SK-N-SH (cell line): Measurements from ENCODE around the gene ALPK3. TPM values are rescaled to one million over a fixed set of nuclear protein-coding genes. Genes with fewer than 3 reads are reported as not detected.

Source experiments
- CTCF ChIA-PET: fragments of 300-600, 350-600 bp; formaldehyde crosslinking; extraction: SDS; loops from one replicate; lab custom pipeline; 2021; lab: Yijun Ruan, JAX
- POLR2A ChIA-PET: fragments of 350-600 bp; sonication (Branson Sonifier 250); formaldehyde crosslinking; extraction: SDS; loops from one replicate; lab custom pipeline; 2020; ENCODE audit warnings: antibody characterized with exemption, inconsistent platforms; lab: Yijun Ruan, JAX
- DNase-seq: peaks from one replicate; pipeline ENCODE4 v3.0.0; 2012
- H2AFZ ChIP-seq: fragments of 200-600 bp; sonication (generic); 2 replicates; pipeline ENCODE4 v1.8.1; 2016; ENCODE audit warnings: antibody characterized with exemption, mild to moderate bottlenecking, low read depth
- H3F3A ChIP-seq: fragments of 200-600 bp; sonication (generic); replicated peaks from 2 replicates; pipeline ENCODE3; 2016; ENCODE audit warnings: antibody characterized with exemption, mild to moderate bottlenecking; ENCODE audit not compliant: insufficient read depth
- H3K27ac ChIP-seq, 2 experiments: fragments of 200-500 bp in 1 of 2; fragments of 200-600 bp in 1 of 2; sonication (Bioruptor generic) in 1 of 2; sonication (generic), shearing (Covaris generic) in 1 of 2; 2 replicates each; pipeline versions ENCODE4 v1.5.1 to v1.6.1; 2014 to 2016; ENCODE audit warnings: low read depth in 2 of 2, inconsistent platforms in 1 of 2, low read length in 1 of 2, mild to moderate bottlenecking in 1 of 2, mixed read lengths in 1 of 2
- H3K27me3 ChIP-seq: fragments of 200-600 bp; sonication (generic), shearing (Covaris generic); 2 replicates; pipeline ENCODE4 v1.6.1; 2016; ENCODE audit warnings: mixed run types; ENCODE audit not compliant: insufficient read depth
- H3K36me3 ChIP-seq, 2 experiments: fragments of 200-500 bp in 1 of 2; fragments of 200-600 bp in 1 of 2; sonication (Bioruptor generic) in 1 of 2; sonication (generic) in 1 of 2; replicated peaks in 1 of 2; 2 replicates each; pipeline versions ENCODE3 to v1.5.1; 2014 to 2016; ENCODE audit warnings: low read length in 1 of 2, mild to moderate bottlenecking in 1 of 2; ENCODE audit not compliant: insufficient read depth in 2 of 2, control insufficient read depth in 1 of 2
- H3K4me1 ChIP-seq, 2 experiments: fragments of 200-500 bp in 1 of 2; fragments of 200-600 bp in 1 of 2; sonication (Bioruptor generic) in 1 of 2; sonication (generic), shearing (Covaris generic) in 1 of 2; 2 replicates each; pipeline versions ENCODE4 v1.5.1 to v1.6.1; 2014 to 2016; ENCODE audit warnings: low read depth in 1 of 2, low read length in 1 of 2, mixed run types in 1 of 2; ENCODE audit not compliant: insufficient read depth in 2 of 2, control insufficient read depth in 1 of 2
- H3K4me2 ChIP-seq: fragments of 200-600 bp; sonication (generic), shearing (Covaris generic); 2 replicates; pipeline ENCODE4 v1.6.1; 2017; ENCODE audit warnings: mixed run types
- H3K4me3 ChIP-seq, 2 experiments: fragments of 200-500 bp in 1 of 2; fragments of 200-600 bp in 1 of 2; sonication (Bioruptor generic) in 1 of 2; sonication (generic), shearing (Covaris generic) in 1 of 2; 2 replicates each; pipeline versions ENCODE4 v1.5.1 to v1.8.1; 2014 to 2016; ENCODE audit warnings: low read depth in 2 of 2, inconsistent platforms in 1 of 2, low read length in 1 of 2, mild to moderate bottlenecking in 1 of 2, mixed read lengths in 1 of 2, moderate library complexity in 1 of 2
- H3K79me2 ChIP-seq: fragments of 200-600 bp; sonication (generic); 2 replicates; pipeline ENCODE4 v1.8.1; 2017; ENCODE audit warnings: mild to moderate bottlenecking; ENCODE audit not compliant: insufficient read depth
- H3K9ac ChIP-seq: fragments of 200-600 bp; sonication (generic); 2 replicates; pipeline ENCODE4 v1.6.1; 2017; ENCODE audit warnings: mixed run types
- H3K9me2 ChIP-seq: fragments of 200-600 bp; sonication (generic); 2 replicates; pipeline ENCODE4 v1.6.1; 2017; ENCODE audit warnings: mixed run types
- H3K9me3 ChIP-seq: fragments of 200-600 bp; sonication (generic); 2 replicates; pipeline ENCODE4 v1.6.1; 2017; ENCODE audit warnings: mixed run types, mild to moderate bottlenecking, moderate library complexity
- H4K20me1 ChIP-seq: fragments of 200-600 bp; sonication (generic); 2 replicates; pipeline ENCODE4 v1.6.1; 2017; ENCODE audit warnings: mild to moderate bottlenecking, mixed run types; ENCODE audit not compliant: insufficient read depth
- CTCF ChIP-seq: fragments of 200-600 bp; sonication (generic); IDR thresholded peaks from 2 replicates; pipeline ENCODE4 v1.6.1; 2017; ENCODE audit warnings: antibody characterized with exemption, mild to moderate bottlenecking, moderate library complexity
- EP300 ChIP-seq, 2 experiments: IDR thresholded peaks; 2 replicates each; pipeline versions ENCODE4 v1.4.0 to v1.6.1; 2012; ENCODE audit warnings: borderline replicate concordance in 1 of 2, low read depth in 1 of 2, low read length in 1 of 2
- FOSL2 ChIP-seq: IDR thresholded peaks from 2 replicates; pipeline ENCODE4 v1.4.0; 2012; ENCODE audit warnings: low read depth, mild to moderate bottlenecking, moderate library complexity, borderline replicate concordance
- GABPA ChIP-seq: IDR thresholded peaks from 2 replicates; pipeline ENCODE4 v1.4.0; 2012; ENCODE audit warnings: low read depth, mild to moderate bottlenecking
- NRF1 ChIP-seq: IDR thresholded peaks from 2 replicates; pipeline ENCODE4 v1.6.1; 2012; ENCODE audit warnings: low read depth, mild to moderate bottlenecking, low read length
- RAD21 ChIP-seq: IDR thresholded peaks from 2 replicates; pipeline ENCODE4 v1.6.1; 2012; ENCODE audit warnings: mild to moderate bottlenecking, low read length
- USF1 ChIP-seq: IDR thresholded peaks from 2 replicates; pipeline ENCODE4 v1.4.0; 2012; ENCODE audit warnings: low read depth, borderline replicate concordance
- USF2 ChIP-seq: fragments of 150-350 bp; IDR thresholded peaks from 2 replicates; pipeline ENCODE4 v1.6.1; 2017; ENCODE audit warnings: antibody characterized with exemption, low read length, low read depth, borderline replicate concordance
- WGBS: methylation state at CpG from one replicate; pipeline ENCODE4 v1.1.6; 2017; ENCODE audit warnings: low lambda C conversion rate; 5-methylcytosine and 5-hydroxymethylcytosine counted together
- polyA plus RNA-seq, 3 experiments: library from polyadenylated mRNA; depleted of rRNA; stranded (reverse); fragments of >200 nt; gene quantifications; 2 replicates each; pipeline ENCODE4 v1.2.3, GENCODE V29; 2012

Gene ALPK3
- polyA plus RNA-seq, 1 of the 3 experiments (the other 2 are of a cell fraction), result 0.16 TPM

GRCh38 chr15:84824260-84825007 lies 7.3 kb downstream of the ALPK3 start (continued):
- no peak for TF ChIP-seq USF2
- no peak for TF ChIP-seq GABPA
- TF ChIP-seq, all 33 proteins: peak for 0

- ChIA-PET CTCF (interaction anchor here (1.4 kb wide), 1 partner anchor 102 kb away, joined by 4 read pairs; no protein-coding TSS in a partner anchor), POLR2A (no interaction called here)
- Histone ChIP-seq H2AFZ (no peak overlapping the region), H3K9ac (no peak overlapping the region), H3K9me2 (no peaks in the 10 kb centered on the region), H3K4me2 (no peak overlapping the region), H4K20me1 (no peaks in the 10 kb centered on the region), H3K36me3 (no peaks in the 10 kb centered on the region), H3K9me3 (no peaks in the 10 kb centered on the region), H3K4me3 (no peak overlapping the region), H3K79me2 (no peaks in the 10 kb centered on the region), H3K4me1 (peaks cover 0 to 45% of the 10 kb centered on the region in 2 experiments; a peak in 1 of 4 replicates), H3K27me3 (no peaks in the 10 kb centered on the region), H3F3A (no peaks in the 10 kb centered on the region), H3K27ac (no peak overlapping the region)
- 86% methylated on average over 6 of the region's 6 CpGs for WGBS
- TF ChIP-seq CTCF, result peak; percentile 36
- TF ChIP-seq RAD21, result peak; percentile 46
- TF ChIP-seq USF1, result no peak
- DNase-seq, result no peak
Observed at GRCh38 chr15:84826369-84826823, 9.2 kb downstream of the ALPK3 start.

GRCh38 chr15:84827246-84827645 lies 10.1 kb downstream of the ALPK3 start:
- Histone ChIP-seq H3K4me2 (no peak overlapping the region), H3K9me2 (no peaks in the 10 kb centered on the region), H2AFZ (no peak overlapping the region), H3K79me2 (no peaks in the 10 kb centered on the region), H3K36me3 (no peaks in the 10 kb centered on the region), H3K9ac (no peak overlapping the region), H3K27ac (no peak overlapping the region), H3K9me3 (no peaks in the 10 kb centered on the region), H3K4me1 (peaks cover 0 to 37% of the 10 kb centered on the region in 2 experiments; a peak in 1 of 4 replicates), H3K4me3 (no peak overlapping the region), H3F3A (no peaks in the 10 kb centered on the region), H4K20me1 (no peaks in the 10 kb centered on the region), H3K27me3 (no peaks in the 10 kb centered on the region)
- 93% methylated on average over 9 of the region's 9 CpGs for WGBS
- TF ChIP-seq EP300 (IDR thresholded peaks at IDR 0.05; ENCODE audit: borderline replicate concordance in 1 of 2, low read depth in 1 of 2, low read length in 1 of 2) (no peak), NRF1 (no peak), FOSL2 (no peak), CTCF (no peak)
- CTCF ChIA-PET, result interaction anchor here (1.4 to 1.7 kb wide), 2 partner anchors 12 to 101 kb away, joined by 4 to 5 read pairs; no protein-coding TSS in a partner anchor
- POLR2A ChIA-PET, result no interaction called here
- DNase-seq, result no peak
